ENCODE results near the gene MPV17. TPM values are rescaled to one million over a fixed set of nuclear protein-coding genes. Genes with fewer than 3 reads are reported as not detected.

Gene MPV17, protein sequence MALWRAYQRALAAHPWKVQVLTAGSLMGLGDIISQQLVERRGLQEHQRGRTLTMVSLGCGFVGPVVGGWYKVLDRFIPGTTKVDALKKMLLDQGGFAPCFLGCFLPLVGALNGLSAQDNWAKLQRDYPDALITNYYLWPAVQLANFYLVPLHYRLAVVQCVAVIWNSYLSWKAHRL
- 84.5 and 90.7 TPM in 2 replicates for total RNA-seq
- long read RNA-seq, transcript MPV17-203 (8 exons, 1,005 nt) = major isoform, 7 of 18 reads
- long read RNA-seq, partial matches to known transcripts = 0 of 18 reads
- long read RNA-seq, other reads (novel, unspliced or antisense) = 5 of 18 reads

DNA sequence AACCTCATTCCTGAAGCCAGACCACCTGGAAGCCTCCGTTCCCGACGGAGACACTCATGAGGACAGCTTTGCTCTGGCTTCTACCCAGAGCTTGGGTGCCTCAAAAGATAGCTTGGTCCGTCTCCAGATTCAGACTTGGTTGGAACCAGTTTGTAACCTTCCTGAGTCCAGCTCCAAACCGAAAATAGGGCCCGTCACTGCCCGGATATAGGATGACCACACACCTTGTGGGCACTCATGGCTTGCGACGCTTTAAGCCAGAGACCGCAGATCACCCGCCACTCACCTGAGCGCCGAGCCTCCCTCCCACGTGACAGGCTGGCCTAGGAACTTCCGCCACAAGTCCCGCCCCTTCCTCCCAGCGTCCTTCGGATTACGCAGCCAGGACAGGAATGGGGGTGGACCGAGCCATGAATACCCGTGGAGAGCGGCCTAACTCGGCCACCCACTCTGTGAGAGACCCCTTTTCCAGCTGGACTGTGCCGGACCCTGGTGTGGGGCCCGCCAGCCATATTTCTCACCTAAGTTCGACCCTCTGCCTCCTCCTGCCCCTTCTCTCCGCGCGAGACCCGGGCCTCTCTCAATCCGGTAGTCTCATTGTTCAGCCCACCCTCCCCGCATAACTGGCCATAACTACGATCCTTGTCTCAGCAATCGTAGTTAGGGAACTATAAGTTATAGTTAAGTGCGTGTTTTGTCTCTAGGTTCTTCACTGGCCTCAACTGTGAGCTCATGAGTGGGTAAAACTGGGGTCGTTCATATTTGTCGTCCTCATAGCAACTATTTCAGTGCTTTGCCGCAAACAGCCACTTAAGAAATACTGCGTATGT lies at the start of gene MPV17:
TSS of gene MPV17 (minus strand) at position 332 of the 830 bp plus-strand sequence. CDS start 580 bp downstream, outside the sequence.
- TF ChIP-seq, protein P1, sequence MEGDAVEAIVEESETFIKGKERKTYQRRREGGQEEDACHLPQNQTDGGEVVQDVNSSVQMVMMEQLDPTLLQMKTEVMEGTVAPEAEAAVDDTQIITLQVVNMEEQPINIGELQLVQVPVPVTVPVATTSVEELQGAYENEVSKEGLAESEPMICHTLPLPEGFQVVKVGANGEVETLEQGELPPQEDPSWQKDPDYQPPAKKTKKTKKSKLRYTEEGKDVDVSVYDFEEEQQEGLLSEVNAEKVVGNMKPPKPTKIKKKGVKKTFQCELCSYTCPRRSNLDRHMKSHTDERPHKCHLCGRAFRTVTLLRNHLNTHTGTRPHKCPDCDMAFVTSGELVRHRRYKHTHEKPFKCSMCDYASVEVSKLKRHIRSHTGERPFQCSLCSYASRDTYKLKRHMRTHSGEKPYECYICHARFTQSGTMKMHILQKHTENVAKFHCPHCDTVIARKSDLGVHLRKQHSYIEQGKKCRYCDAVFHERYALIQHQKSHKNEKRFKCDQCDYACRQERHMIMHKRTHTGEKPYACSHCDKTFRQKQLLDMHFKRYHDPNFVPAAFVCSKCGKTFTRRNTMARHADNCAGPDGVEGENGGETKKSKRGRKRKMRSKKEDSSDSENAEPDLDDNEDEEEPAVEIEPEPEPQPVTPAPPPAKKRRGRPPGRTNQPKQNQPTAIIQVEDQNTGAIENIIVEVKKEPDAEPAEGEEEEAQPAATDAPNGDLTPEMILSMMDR (conservative IDR thresholded peaks at IDR 0.05) = no peak
- Mint-ChIP-seq H3K27ac (ENCODE audit: unreplicated experiment) (peak within 1 kb of the TSS; percentile 98), H3K4me3 (peak within 1 kb of the TSS; percentile 93), H3K36me3 (ENCODE audit: low read depth) (peaks cover 12% of the 10 kb centered on the region), H3K27me3 (ENCODE audit: low read depth) (no peaks in the 10 kb centered on the region), H3K4me1 (peaks cover 25% of the 10 kb centered on the region), H3K9me3 (no peaks in the 10 kb centered on the region)
- DNase-seq (ENCODE audit: low read depth, low spot score) = peak; percentile 76

DNA sequence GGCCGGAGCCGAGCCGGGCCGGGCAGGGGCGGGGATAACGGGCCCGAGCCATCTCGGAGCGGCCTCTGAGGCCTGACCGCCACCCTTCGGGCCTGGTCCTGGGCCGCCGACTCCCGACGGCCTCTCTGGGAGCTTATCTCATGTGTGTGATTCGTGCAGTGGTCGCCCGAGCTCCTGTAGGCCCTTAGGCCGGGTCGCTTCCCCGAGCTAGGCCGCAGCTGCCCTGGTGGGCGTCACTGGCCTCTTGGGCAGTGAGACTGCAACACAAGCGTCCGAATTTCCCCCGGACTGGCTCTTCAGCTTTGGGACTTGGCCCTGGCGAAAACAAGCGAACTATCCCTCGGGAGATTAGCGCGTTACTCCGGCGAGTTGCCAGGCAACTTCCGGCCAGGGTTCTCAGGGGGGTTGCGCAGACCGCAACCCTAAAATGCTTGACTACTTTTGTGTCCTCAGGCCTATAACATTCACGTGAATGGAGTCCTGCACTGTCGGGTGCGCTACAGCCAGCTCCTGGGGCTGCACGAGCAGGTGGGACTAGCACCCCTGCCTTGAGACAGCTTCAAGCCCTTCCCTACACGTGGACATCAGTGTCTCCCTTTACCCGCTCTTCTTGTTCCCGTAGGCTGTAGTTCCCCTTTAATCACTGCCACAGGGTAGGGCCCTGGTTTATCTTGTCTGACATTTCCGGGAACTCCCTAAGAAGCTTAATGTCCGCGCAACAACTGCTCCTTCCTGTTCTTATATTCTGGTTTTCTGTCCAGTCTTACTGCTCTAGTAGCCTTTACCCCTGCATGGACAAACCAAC lies 48.1 kb upstream of the MPV17 start:
- no peak for DNase-seq (ENCODE audit: low read depth, low spot score)
- Mint-ChIP-seq H3K4me3 (peak overlapping the region; percentile 98), H3K27me3 (ENCODE audit: low read depth) (peaks cover 9% of the 10 kb centered on the region), H3K27ac (ENCODE audit: unreplicated experiment) (peak overlapping the region; percentile 99), H3K4me1 (peaks cover 36% of the 10 kb centered on the region), H3K9me3 (no peaks in the 10 kb centered on the region), H3K36me3 (ENCODE audit: low read depth) (peaks cover 31% of the 10 kb centered on the region)
- TF ChIP-seq, protein P1 (conservative IDR thresholded peaks at IDR 0.05) = no peak

DNA sequence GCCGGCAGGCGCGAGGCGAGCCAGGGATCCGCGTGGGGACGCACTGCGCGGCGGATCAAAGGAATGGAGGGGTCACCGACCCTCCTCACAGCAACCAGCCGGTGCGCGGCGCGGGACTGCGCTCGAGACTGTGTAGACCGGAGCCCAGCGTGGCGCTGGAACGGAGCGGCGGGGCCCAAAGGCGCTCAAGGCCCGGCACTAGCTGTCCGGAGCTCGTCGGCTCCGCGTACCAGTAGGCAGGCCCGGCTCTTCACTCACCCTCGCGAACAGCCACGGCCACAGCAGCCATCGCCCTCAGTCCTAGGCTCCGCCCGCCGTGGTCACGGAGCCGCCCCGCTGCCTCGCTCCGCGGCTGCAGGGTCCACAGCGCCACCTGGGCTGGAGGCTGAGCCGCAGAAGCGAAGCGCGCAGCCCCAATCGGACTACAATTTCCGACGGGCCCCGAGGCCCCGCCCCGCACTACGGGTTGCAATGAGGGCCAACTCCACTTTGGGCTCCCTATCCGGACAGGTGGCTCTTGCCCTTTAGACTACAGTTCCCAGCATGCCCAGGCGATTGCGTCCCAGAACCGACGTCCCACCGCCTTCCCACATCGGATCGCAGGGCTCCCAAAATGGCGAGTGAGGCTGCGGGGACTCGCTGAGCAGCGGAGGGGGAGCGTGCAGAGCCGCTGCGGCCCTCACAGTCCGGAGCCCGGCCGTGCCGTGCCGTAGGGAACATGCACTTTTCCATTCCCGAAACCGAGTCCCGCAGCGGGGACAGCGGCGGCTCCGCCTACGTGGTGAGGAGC lies 47.3 kb upstream of the MPV17 start, which contains the start of the genes EIF2B4 and SNX17:
TSS of gene EIF2B4 (minus strand) at position 313 of the 790 bp plus-strand sequence. CDS start at position 289, 24 bp downstream.
TSS of gene SNX17 (plus strand) at position 591 of the 790 bp plus-strand sequence. CDS start at position 719, 128 bp downstream.
- Mint-ChIP-seq H3K27me3 (ENCODE audit: low read depth) (peaks cover 9% of the 10 kb centered on the region), H3K36me3 (ENCODE audit: low read depth) (peaks cover 26% of the 10 kb centered on the region), H3K4me1 (peaks cover 36% of the 10 kb centered on the region)

DNA sequence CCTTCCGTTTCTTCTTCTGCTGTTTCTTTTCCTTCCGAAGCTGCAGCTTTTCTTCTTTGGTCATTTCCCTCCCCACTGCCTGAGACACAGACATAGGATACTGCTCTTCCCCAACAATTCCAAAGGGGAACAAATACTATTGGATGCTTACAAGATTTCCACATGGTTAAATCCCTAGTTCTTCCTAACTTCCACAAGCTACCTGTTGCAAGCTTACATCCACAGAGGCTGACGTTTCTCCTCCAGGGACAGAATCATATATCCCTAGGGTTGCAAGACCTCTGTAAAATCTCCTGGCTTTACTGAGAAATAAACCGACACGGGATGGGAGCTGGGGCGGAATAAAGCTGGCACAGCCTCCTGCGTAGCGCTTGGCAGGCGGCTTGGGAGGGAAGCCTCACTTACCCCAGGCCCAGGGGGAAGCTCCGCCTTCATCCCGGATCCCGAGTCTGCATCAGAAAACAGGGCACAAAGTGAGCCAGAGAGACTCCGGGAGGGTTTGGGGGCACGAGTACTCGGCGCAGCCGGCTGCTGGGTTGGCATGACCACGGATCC lies 46.7 kb upstream of the MPV17 start:
- Mint-ChIP-seq H3K4me3 (peak overlapping the region; percentile 98), H3K27me3 (ENCODE audit: low read depth) (peaks cover 6% of the 10 kb centered on the region), H3K9me3 (no peaks in the 10 kb centered on the region), H3K27ac (ENCODE audit: unreplicated experiment) (peak overlapping the region; percentile 96), H3K4me1 (peaks cover 36% of the 10 kb centered on the region), H3K36me3 (ENCODE audit: low read depth) (peaks cover 25% of the 10 kb centered on the region)
- no peak for DNase-seq (ENCODE audit: low read depth, low spot score)
- TF ChIP-seq, protein P1 (conservative IDR thresholded peaks at IDR 0.05) = no peak

More for the DNA sequence above, 47.3 kb upstream of the MPV17 start, which contains the start of the genes EIF2B4 and SNX17:
- DNase-seq (ENCODE audit: low read depth, low spot score) = peak; percentile 98
- TF ChIP-seq, protein P1 (conservative IDR thresholded peaks at IDR 0.05) = peak; percentile 73
- Mint-ChIP-seq H3K9me3 (no peaks in the 10 kb centered on the region), H3K27ac (ENCODE audit: unreplicated experiment) (peak within 1 kb of the TSS; percentile 99), H3K4me3 (peak within 1 kb of the TSS; percentile 98)

Measured in neural crest cell (in vitro differentiated cells).